DOHH2 (cell line): Measurements from ENCODE around the gene RABL2B.

Source experiments
- H3F3A ChIP-seq: fragments of 200-600 bp; sonication (generic), shearing (Covaris generic); 2 replicates; pipeline ENCODE4 v1.6.0; 2016; ENCODE audit warnings: antibody characterized with exemption, mild to moderate bottlenecking; ENCODE audit not compliant: control insufficient read depth, insufficient read depth
- H3K27ac ChIP-seq: fragments of 200-600 bp; sonication (generic); 2 replicates; pipeline ENCODE4 v1.5.1; 2014; ENCODE audit warnings: low read depth, mild to moderate bottlenecking, low read length, moderate library complexity
- H3K27me3 ChIP-seq: fragments of 200-600 bp; sonication (generic); 2 replicates; pipeline ENCODE4 v1.6.1; 2014; ENCODE audit warnings: mild to moderate bottlenecking, low read length, mixed read lengths; ENCODE audit not compliant: control insufficient read depth
- H3K36me3 ChIP-seq: fragments of 200-600 bp; sonication (generic); 2 replicates; pipeline ENCODE4 v1.6.1; 2014; ENCODE audit warnings: mild to moderate bottlenecking, low read length, moderate library complexity, mixed read lengths; ENCODE audit not compliant: control insufficient read depth
- H3K4me1 ChIP-seq: fragments of 200-600 bp; sonication (generic); 2 replicates; pipeline ENCODE4 v1.6.1; 2014; ENCODE audit warnings: mild to moderate bottlenecking, low read length, mixed read lengths; ENCODE audit not compliant: control insufficient read depth
- H3K4me2 ChIP-seq: fragments of 200-600 bp; sonication (generic); 2 replicates; pipeline ENCODE4 v1.6.0; 2014; ENCODE audit warnings: mild to moderate bottlenecking, low read length, moderate library complexity
- H3K4me3 ChIP-seq: fragments of 200-600 bp; sonication (generic); 2 replicates; pipeline ENCODE4 v1.5.1; 2014; ENCODE audit warnings: mild to moderate bottlenecking, low read length, mixed read lengths
- H3K79me2 ChIP-seq: fragments of 200-600 bp; sonication (generic); 2 replicates; pipeline ENCODE4 v1.6.1; 2014; ENCODE audit warnings: mild to moderate bottlenecking, low read length, mixed read lengths; ENCODE audit not compliant: control insufficient read depth
- H3K9me2 ChIP-seq: fragments of 200-600 bp; sonication (generic); replicated peaks from 2 replicates; pipeline ENCODE4 v1.6.1; 2014; ENCODE audit warnings: mild to moderate bottlenecking, low read length, mixed read lengths; ENCODE audit not compliant: control insufficient read depth
- H3K9me3 ChIP-seq: fragments of 200-600 bp; sonication (generic); 2 replicates; pipeline ENCODE4 v1.6.1; 2014; ENCODE audit warnings: antibody characterized with exemption, low read length, mixed read lengths; ENCODE audit not compliant: control insufficient read depth, insufficient read depth
- H4K20me1 ChIP-seq: fragments of 200-600 bp; sonication (generic); 2 replicates; pipeline ENCODE4 v1.6.0; 2014; ENCODE audit warnings: low read depth, mild to moderate bottlenecking, antibody characterized with exemption, low read length, moderate library complexity; ENCODE audit not compliant: control insufficient read depth, insufficient read depth
- CTCF ChIP-seq: fragments of 200-600 bp; sonication (generic); IDR thresholded peaks from one replicate; pipeline ENCODE4 v1.5.1; 2014; ENCODE audit warnings: antibody characterized with exemption, mild to moderate bottlenecking, low read depth, low read length; ENCODE audit not compliant: poor library complexity, severe bottlenecking
- EZH2phosphoT487 ChIP-seq: fragments of 200-600 bp; sonication (generic); IDR thresholded peaks from 2 replicates; pipeline ENCODE4 v1.6.1; 2017; ENCODE audit warnings: borderline replicate concordance, mild to moderate bottlenecking, antibody characterized with exemption, low read length, moderate library complexity, mixed read lengths

The RABL2B gene

GRCh38 chr22:50725597-50725996 lies 57.8 kb downstream of the RABL2B start:
- Histone ChIP-seq H3K36me3 (no peaks in the 10 kb centered on the region), H3K27me3 (no peaks in the 10 kb centered on the region), H3K79me2 (no peaks in the 10 kb centered on the region), H3K27ac (no peak overlapping the region), H3K4me2 (no peak overlapping the region), H3K9me2 (no peaks in the 10 kb centered on the region), H3K4me1 (peaks cover 28% of the 10 kb centered on the region), H3F3A (no peaks in the 10 kb centered on the region), H4K20me1 (no peaks in the 10 kb centered on the region), H3K9me3 (no peaks in the 10 kb centered on the region), H3K4me3 (no peak overlapping the region)
- TF ChIP-seq EZH2phosphoT487, result no peak

- H3K27me3 ChIP-seq, result no peaks in the 10 kb centered on the region
- H3K4me2 ChIP-seq, result no peak overlapping the region
- peaks cover 20% of the 10 kb centered on the region for H3K4me1 ChIP-seq
- no peaks in the 10 kb centered on the region for H4K20me1 ChIP-seq
- no peaks in the 10 kb centered on the region for H3K79me2 ChIP-seq
- no peak overlapping the region for H3K27ac ChIP-seq
- TF ChIP-seq CTCF (no peak), EZH2phosphoT487 (no peak)
- no peaks in the 10 kb centered on the region for H3K36me3 ChIP-seq
- no peaks in the 10 kb centered on the region for H3K9me2 ChIP-seq
- no peaks in the 10 kb centered on the region for H3F3A ChIP-seq
- no peak overlapping the region for H3K4me3 ChIP-seq
- no peaks in the 10 kb centered on the region for H3K9me3 ChIP-seq
Observed at GRCh38 chr22:50724616-50725015, 58.8 kb downstream of the RABL2B start.

GRCh38 chr22:50723991-50724390 lies 59.4 kb downstream of the RABL2B start:
- TF ChIP-seq EZH2phosphoT487, result no peak
- no peak overlapping the region for H3K27ac ChIP-seq
- H3K79me2 ChIP-seq, result no peaks in the 10 kb centered on the region
- H3K4me1 ChIP-seq, result peaks cover 13% of the 10 kb centered on the region
- H3K9me3 ChIP-seq, result no peaks in the 10 kb centered on the region
- H3K36me3 ChIP-seq, result no peaks in the 10 kb centered on the region
- no peaks in the 10 kb centered on the region for H4K20me1 ChIP-seq
- H3K4me2 ChIP-seq, result no peak overlapping the region
- no peaks in the 10 kb centered on the region for H3K9me2 ChIP-seq
- H3K27me3 ChIP-seq, result no peaks in the 10 kb centered on the region
- no peaks in the 10 kb centered on the region for H3F3A ChIP-seq
- H3K4me3 ChIP-seq, result no peak overlapping the region

GRCh38 chr22:50722716-50723428 lies 60.6 kb downstream of the RABL2B start:
- no peak overlapping the region for H3K27ac ChIP-seq
- no peaks in the 10 kb centered on the region; the same call in 1 of the 2 replicates for H3K27me3 ChIP-seq
- no peaks in the 10 kb centered on the region for H3K9me3 ChIP-seq
- H3K79me2 ChIP-seq, result no peaks in the 10 kb centered on the region
- H3K4me1 ChIP-seq, result peaks cover 9% of the 10 kb centered on the region
- no peak for TF ChIP-seq CTCF
- TF ChIP-seq EZH2phosphoT487, result no peak
- no peak overlapping the region for H3K4me3 ChIP-seq
- H3F3A ChIP-seq, result no peaks in the 10 kb centered on the region
- no peaks in the 10 kb centered on the region for H4K20me1 ChIP-seq
- H3K9me2 ChIP-seq, result no peaks in the 10 kb centered on the region
- no peak overlapping the region for H3K4me2 ChIP-seq
- H3K36me3 ChIP-seq, result no peaks in the 10 kb centered on the region
